Spinal cord (tissue), 10 donors: ENCODE data around the gene ATXN1L. TPM values are rescaled to one million over a fixed set of nuclear protein-coding genes. Genes with fewer than 3 reads are reported as not detected.

ENCODE experiments used
- DNase-seq, 6 donors: peaks; one replicate each; pipeline versions ENCODE4 v3.0.0 to v3.0.0-alpha.2; 2013 to 2015; ENCODE audit warnings: low spot score in 6 of 6, low read depth in 4 of 6
- H3K27ac ChIP-seq: one replicate; pipeline ENCODE4 v1.5.1; 2013; ENCODE audit warnings: low read depth, low read length, control low read depth
- H3K27me3 ChIP-seq: one replicate; pipeline ENCODE4 v1.6.1; 2013; ENCODE audit warnings: low read length; ENCODE audit not compliant: control insufficient read depth, insufficient read depth
- H3K36me3 ChIP-seq: one replicate; pipeline ENCODE4 v1.6.1; 2013; ENCODE audit warnings: low read length; ENCODE audit not compliant: control insufficient read depth, insufficient read depth
- H3K4me1 ChIP-seq: one replicate; pipeline ENCODE4 v1.6.1; 2013; ENCODE audit warnings: low read length; ENCODE audit not compliant: control insufficient read depth, insufficient read depth
- H3K4me3 ChIP-seq: one replicate; pipeline ENCODE4 v1.5.1; 2013; ENCODE audit warnings: low read depth, low read length, control low read depth
- H3K9me3 ChIP-seq: one replicate; pipeline ENCODE4 v1.6.1; 2013; ENCODE audit warnings: low read length; ENCODE audit not compliant: control insufficient read depth, insufficient read depth
- WGBS: methylation state at CpG from one replicate; pipeline ENCODE4 v1.1.5; 2013; ENCODE audit warnings: missing lambda C conversion rate; ENCODE audit not compliant: insufficient coverage; 5-methylcytosine and 5-hydroxymethylcytosine counted together
- polyA plus RNA-seq, 2 donors: library from polyadenylated mRNA; unstranded; fragments of 120-200 nt; gene quantifications; one replicate each; pipeline ENCODE4 v1.2.1, GENCODE V29; 2013; ENCODE audit not compliant: insufficient read length in 2 of 2
- total RNA-seq, 2 donors: library from RNA; depleted of rRNA in 1 of 2; stranded (reverse); fragments of 120-200 nt in 1 of 2; fragments of >200 nt in 1 of 2; gene quantifications; one replicate each; pipeline versions ENCODE4 v1.2.3 to v1.2.4, GENCODE V29; 2013 to 2014
- donor health status: healthy.

The ATXN1L gene
- total and polyA plus RNA-seq, 4 donors = 13.8 to 18.9 (median 17.4) TPM

DNA sequence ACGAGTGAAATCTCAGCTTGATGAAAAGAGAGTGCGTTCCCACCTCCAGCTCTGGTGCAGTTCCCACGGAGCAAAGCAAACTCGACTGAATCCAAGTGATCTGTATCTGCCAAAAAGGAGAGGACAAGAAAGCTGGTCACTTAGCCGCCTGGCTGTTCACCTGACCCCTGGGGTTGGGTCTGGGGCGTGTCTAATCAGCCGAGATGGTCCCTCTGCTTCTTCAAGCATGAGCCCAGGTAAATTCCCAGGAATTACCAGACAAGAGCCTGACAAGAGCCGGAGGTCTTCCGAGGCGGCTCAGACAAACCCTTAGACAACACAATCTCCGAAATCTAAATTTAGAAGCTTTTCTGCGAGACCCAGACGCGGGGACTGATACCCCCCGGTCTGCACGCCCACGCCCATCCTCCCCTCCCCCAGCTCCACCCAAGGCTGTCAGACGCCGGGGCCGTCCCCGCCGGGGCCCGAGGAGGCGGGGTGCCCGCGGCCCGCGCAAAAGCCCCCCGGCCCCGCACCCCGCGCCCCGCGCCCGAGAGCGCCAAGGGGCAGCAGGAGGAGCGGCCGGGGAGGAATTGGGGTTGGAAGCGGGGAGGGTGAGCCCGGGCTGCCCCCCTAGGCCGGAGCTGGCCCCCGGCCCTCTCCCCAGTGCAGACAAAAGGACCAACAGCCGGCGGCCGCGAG lies 37.5 kb downstream of the ATXN1L start:
- 0% methylated on average over 44 of the region's 46 CpGs for WGBS
- H3K4me1 ChIP-seq = peaks cover 21% of the 10 kb centered on the region
- H3K9me3 ChIP-seq = no peaks in the 10 kb centered on the region
- no peaks in the 10 kb centered on the region for H3K27me3 ChIP-seq
- peak in 4 of 6 donors; percentile 20 to 80 (median 52) for DNase-seq
- H3K4me3 ChIP-seq = peak overlapping the region; percentile 77
- peaks cover 12% of the 10 kb centered on the region for H3K36me3 ChIP-seq
- peak overlapping the region; percentile 94 for H3K27ac ChIP-seq

DNA sequence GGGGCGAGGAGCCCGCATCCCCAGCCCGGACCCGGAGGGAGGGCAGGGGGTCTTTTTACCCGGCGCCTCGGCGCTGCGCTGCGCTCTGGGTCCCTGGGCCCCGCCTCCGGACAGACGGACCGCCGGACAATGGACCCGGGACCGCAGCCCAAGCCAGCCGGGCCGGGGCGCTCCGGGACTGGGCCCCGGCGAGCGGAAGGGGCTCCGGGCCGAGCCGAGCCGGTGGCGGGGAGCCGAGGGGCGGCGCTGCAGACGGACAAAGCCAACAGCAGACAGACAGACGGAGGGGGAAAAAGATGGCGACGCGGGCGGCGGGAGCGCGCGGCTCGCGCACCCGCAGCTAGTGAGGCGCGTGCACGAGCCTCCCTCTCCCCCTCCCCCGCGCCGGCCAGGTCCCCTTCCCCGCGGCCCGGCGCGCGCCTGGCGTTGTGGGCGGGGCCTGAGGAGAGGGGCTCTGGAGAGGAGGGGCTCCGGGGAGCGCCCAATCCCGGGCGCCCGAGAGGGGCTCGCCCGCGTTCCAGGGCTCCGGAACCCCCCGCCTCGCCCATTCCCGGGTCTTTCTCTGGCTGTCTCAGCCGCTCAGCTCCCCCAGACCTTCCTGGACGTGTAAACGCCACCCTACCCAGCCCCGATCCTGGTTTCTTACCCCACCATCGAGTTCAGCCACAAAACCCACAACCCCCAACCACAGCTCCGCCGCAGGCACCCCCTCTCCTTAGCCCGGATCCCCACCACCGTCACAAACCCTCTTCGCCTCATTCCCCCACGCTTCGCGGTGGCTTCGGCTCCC lies 38.3 kb downstream of the ATXN1L start, which contains the start of gene ZNF821:
TSS of gene ZNF821 (minus strand) at position 334 of the 790 bp plus-strand sequence. CDS start 4,236 bp downstream, outside the sequence.
- Histone ChIP-seq H3K27ac (peak within 1 kb of the TSS; percentile 94), H3K36me3 (peaks cover 4% of the 10 kb centered on the region), H3K27me3 (no peaks in the 10 kb centered on the region), H3K4me1 (peaks cover 21% of the 10 kb centered on the region), H3K9me3 (no peaks in the 10 kb centered on the region), H3K4me3 (peak within 1 kb of the TSS; percentile 77)
- whole genome bisulfite sequencing = 0% methylated on average over 67 of the region's 85 CpGs
- peak; percentile 68 to 98 (median 92) for DNase-seq

DNA sequence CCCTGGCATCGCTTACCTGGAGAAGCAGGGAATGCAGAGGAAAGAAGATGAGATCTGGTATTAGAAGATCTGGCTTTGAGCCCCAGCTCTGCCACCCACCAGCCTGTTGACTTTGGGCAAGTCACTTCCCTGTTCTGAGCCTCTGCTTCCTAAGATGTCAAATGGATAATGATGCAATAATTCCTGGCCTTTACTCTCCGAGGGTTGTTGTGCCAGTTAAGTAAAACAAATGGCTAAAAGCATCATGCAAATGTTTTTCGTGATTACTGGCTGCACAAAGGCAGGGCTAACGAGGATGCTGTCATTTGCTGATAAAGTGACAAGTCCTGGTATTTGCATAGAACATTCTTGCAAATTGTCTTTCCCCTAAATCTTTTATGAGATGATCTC lies 39.5 kb downstream of the ATXN1L start:
- no peak overlapping the region for H3K27ac ChIP-seq
- H3K27me3 ChIP-seq = no peaks in the 10 kb centered on the region
- 57% methylated on average over 1 of the region's 4 CpGs for WGBS

DNA sequence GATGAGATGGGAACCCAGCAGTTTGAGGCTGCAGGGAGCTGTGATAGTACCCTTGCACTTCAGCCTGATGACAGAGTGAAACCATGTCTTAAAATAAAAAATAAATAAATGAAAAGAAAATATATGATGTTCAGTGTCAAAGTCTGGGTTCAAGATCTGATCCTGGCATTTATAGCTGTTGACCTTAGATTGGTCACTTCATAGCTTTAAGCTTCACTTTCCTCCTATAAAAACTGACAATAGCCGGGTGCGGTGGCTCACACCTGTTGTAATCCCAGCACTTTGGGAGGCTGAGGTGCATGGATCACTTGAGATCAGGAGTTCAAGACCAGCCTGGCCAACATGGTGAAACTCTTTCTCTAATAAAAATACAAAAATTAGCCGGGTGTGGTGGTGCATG lies 43.4 kb downstream of the ATXN1L start:
- H3K4me3 ChIP-seq = no peak overlapping the region
- no peaks in the 10 kb centered on the region for H3K27me3 ChIP-seq
- H3K27ac ChIP-seq = no peak overlapping the region
- H3K4me1 ChIP-seq = peaks cover 15% of the 10 kb centered on the region
- no peaks in the 10 kb centered on the region for H3K9me3 ChIP-seq
- no peak for DNase-seq
- H3K36me3 ChIP-seq = no peaks in the 10 kb centered on the region
- no CpG with 5 or more reads among the region's 3 CpGs for WGBS

More for the DNA sequence above, 39.5 kb downstream of the ATXN1L start:
- no peaks in the 10 kb centered on the region for H3K9me3 ChIP-seq
- peak in 1 of 6 donors; percentile 2 for DNase-seq
- H3K4me1 ChIP-seq = peaks cover 21% of the 10 kb centered on the region
- no peak overlapping the region for H3K4me3 ChIP-seq
- H3K36me3 ChIP-seq = peaks cover 2% of the 10 kb centered on the region

DNA sequence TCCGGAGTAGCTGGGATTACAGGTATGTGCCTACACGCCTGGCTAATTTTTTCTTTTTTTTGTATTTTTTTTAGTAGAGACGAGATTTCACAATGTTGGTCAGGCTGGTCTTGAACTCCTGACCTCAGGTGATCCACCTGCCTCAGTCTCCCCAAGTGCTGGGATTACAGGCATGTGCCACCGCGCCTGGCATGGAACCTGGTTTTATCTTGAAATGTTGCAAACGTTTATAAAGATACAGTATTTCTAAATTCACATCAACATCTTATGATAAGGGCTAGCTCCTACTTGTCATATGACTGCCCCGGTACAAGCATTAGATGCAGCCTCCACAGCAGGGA lies 48.1 kb downstream of the ATXN1L start:
- peaks cover 10% of the 10 kb centered on the region for H3K36me3 ChIP-seq
- H3K4me1 ChIP-seq = peaks cover 27% of the 10 kb centered on the region
- DNase-seq = no peak
- H3K9me3 ChIP-seq = no peaks in the 10 kb centered on the region
- H3K27ac ChIP-seq = peak overlapping the region; percentile 99
- WGBS = 17% methylated on average over 1 of the region's 7 CpGs
- peak overlapping the region; percentile 97 for H3K4me3 ChIP-seq
- no peaks in the 10 kb centered on the region for H3K27me3 ChIP-seq

DNA sequence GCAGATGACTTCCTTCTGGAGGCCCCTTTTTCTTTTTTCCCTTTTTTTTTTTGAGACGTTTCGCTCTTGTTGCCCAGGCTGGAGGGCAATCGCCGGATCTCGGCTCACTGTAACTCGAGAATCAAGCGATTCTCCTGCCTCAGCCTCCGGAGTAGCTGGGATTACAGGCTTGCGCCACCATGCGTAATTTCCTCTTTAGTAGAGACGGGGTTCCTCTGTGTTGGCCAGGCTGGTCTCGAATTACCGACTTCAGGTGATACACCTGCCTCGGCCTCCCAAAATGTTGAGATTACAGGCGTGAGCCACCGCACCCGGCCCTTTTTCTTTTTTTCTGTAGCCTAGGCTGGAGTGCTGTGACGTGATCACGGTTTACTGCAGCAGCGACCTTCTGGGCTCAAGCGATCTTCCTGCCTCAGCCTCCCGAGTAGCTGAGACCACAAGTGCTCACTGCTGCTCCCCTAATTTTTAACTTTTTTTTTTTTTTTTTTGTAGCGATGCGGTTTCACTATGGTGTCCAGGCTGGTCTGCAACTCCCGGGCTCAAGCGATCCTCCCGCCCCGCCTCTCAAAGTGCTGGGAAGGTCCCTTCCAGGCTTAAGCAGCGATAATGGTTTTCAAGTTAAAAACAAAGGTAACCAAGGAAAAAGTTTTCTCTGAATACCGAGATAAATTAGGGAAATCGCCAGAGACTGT lies 48.6 kb downstream of the ATXN1L start:
- no peaks in the 10 kb centered on the region for H3K27me3 ChIP-seq
- DNase-seq = peak in 5 of 6 donors; percentile 12 to 76 (median 29)
- H3K9me3 ChIP-seq = no peaks in the 10 kb centered on the region
- under 1% methylated on average over 29 of the region's 31 CpGs for WGBS
- H3K36me3 ChIP-seq = peaks cover 10% of the 10 kb centered on the region
- peaks cover 27% of the 10 kb centered on the region for H3K4me1 ChIP-seq
- peak overlapping the region; percentile 97 for H3K4me3 ChIP-seq
- H3K27ac ChIP-seq = peak overlapping the region; percentile 99

DNA sequence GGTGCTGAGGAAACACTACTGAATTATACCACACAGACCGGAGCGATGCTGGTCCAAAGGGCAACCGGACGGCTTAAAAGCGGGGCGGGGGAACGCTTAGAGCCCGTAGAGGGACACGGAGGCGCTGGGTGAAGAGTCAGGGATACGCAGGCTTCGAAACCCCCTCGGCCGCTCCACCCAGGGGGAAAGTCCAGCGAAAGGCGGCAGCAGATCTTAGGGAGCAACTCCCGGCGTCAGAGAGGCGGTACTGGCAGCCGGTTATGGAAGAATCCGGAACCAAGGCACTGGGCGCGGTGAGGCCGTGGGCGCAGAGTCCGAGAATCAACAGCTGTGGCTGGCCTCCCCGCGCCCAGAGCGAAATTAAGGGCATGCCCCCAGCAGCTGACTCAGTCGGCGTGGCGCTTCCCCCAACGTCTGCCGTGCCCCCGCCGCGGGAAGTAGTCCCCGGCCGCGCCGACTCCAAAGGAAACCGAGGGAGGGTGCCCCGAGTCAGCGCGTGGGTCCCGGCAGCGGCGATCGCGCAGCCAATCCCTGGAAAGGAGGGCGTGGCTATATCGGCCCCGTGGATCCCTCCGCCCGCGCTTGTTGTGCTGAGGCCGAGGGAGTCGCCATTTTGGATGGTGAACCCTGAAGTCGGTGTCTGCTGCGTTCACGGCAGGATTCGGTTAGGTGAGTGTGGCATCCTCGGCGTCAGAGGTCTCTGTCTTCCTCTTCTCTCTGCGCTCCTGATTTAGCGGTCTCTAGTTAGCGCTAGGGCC lies 49.3 kb downstream of the ATXN1L start, which contains the start of gene IST1:
TSS of gene IST1 (plus strand) at position 611 of the 758 bp plus-strand sequence. CDS start 20,110 bp downstream, outside the sequence.
- Histone ChIP-seq H3K9me3 (no peaks in the 10 kb centered on the region), H3K4me3 (peak within 1 kb of the TSS; percentile 97), H3K27ac (peak within 1 kb of the TSS; percentile 99), H3K27me3 (no peaks in the 10 kb centered on the region), H3K36me3 (peaks cover 10% of the 10 kb centered on the region), H3K4me1 (peaks cover 31% of the 10 kb centered on the region)
- DNase-seq = peak; percentile 92 to 99 (median 94)
- WGBS = under 1% methylated on average over 67 of the region's 67 CpGs

DNA sequence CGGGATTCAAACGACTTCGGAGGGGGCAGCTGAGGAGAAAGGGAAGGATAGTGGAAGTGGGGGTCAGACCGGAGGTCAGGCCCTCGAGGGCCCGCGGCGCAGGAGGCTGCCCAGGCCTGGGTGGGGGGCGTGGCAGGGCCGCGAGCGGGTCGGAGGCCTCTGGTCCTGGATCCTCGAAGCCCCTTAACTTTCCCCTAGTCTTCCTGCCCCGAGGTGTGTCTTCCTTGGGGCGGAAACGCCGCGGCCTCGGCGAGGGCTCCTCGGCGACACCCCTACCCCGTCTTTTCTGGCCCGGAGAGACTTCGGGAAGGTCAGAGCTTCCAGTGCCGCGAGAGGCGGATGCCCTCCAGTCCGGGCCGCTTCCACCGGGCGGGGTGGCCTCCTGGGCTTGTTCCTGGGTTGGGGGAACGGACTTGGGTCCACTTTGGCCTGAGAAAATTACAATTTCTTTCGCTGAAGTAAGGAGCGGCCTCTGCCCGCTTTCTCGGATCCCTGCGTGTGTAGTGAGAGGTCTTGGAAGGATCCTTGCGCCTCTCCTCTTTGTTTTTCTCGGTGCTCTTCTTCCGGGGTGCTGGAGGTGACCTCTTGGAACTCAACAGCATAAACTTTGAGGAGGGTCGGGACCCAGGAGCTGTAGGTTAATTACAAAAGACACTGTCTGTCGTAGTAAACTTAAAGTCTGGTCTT lies 50.0 kb downstream of the ATXN1L start:
- Histone ChIP-seq H3K4me1 (peaks cover 31% of the 10 kb centered on the region), H3K9me3 (no peaks in the 10 kb centered on the region), H3K36me3 (peaks cover 10% of the 10 kb centered on the region), H3K4me3 (peak overlapping the region; percentile 97), H3K27ac (peak overlapping the region; percentile 99), H3K27me3 (no peaks in the 10 kb centered on the region)
- DNase-seq = peak in 4 of 6 donors; percentile 11 to 60 (median 38)
- under 1% methylated on average over 39 of the region's 44 CpGs for WGBS
